Psoas muscle (tissue), 8 donors: Measurements from ENCODE around the gene TCHP. TPM values are rescaled to one million over a fixed set of nuclear protein-coding genes. Genes with fewer than 3 reads are reported as not detected.
A peak's percentile ranks its signal among the peaks of the same experiment; 100 is the strongest.

ENCODE experiments used
- ATAC-seq, 4 donors: fragments of 200-7000 bp; cut with Tn5 transposase; one replicate each; pipeline ENCODE4 v1.9.1; 2020; ENCODE audit warnings: moderate library complexity in 3 of 4, mild to moderate bottlenecking in 2 of 4
- DNase-seq, 2 donors: peaks; one replicate each; pipeline ENCODE4 v3.0.0-alpha.2; 2020
- H3K27ac ChIP-seq: fragments of 200-600 bp; one replicate; pipeline ENCODE4 v1.8.0; 2022
- H3K27me3 ChIP-seq, 3 donors: fragments of 200-600 bp in 1 of 3; one replicate each; pipeline versions ENCODE4 v1.6.1 to v1.8.0; 2013 to 2022; ENCODE audit warnings: low read length in 2 of 3, mild to moderate bottlenecking in 2 of 3, moderate library complexity in 1 of 3; ENCODE audit not compliant: insufficient read depth in 3 of 3
- H3K36me3 ChIP-seq, 2 donors: fragments of 200-600 bp in 1 of 2; one replicate each; pipeline versions ENCODE4 v1.6.1 to v1.8.0; 2013 to 2022; ENCODE audit warnings: low read depth in 1 of 2, mild to moderate bottlenecking in 1 of 2, moderate library complexity in 1 of 2; ENCODE audit not compliant: insufficient read depth in 1 of 2
- H3K4me1 ChIP-seq: fragments of 200-600 bp; one replicate; pipeline ENCODE4 v1.8.0; 2022
- H3K4me3 ChIP-seq: fragments of 200-600 bp; one replicate; pipeline ENCODE4 v1.8.0; 2022; ENCODE audit warnings: mild to moderate bottlenecking
- H3K9me3 ChIP-seq: fragments of 200-600 bp; one replicate; pipeline ENCODE4 v1.8.0; 2022
- CTCF ChIP-seq: fragments of 200-600 bp; IDR thresholded peaks from one replicate; pipeline ENCODE4 v1.8.0; 2022; ENCODE audit warnings: antibody characterized with exemption
- WGBS, 3 donors: extraction: QIAGEN DNeasy Blood & Tissue Kit; methylation state at CpG; one replicate each; pipeline versions ENCODE4 v1.1.6 to v1.1.7; 2013; 5-methylcytosine and 5-hydroxymethylcytosine counted together
- intact Hi-C, 2 donors: fragments of 100-400 bp; cut with DNase I; formaldehyde crosslinking; loops; one replicate each; pipeline versions ENCODE4 v1.11.0 to v1.14.2; 2022
- polyA plus RNA-seq, 3 donors: library from polyadenylated mRNA; stranded (reverse); fragments of 200-250 nt; gene quantifications; one replicate each; pipeline ENCODE4 v1.2.3, GENCODE V29; 2013
- total RNA-seq, 4 donors: library from RNA; stranded (reverse); fragmentation: NEBNext Ultra II Directional in 2 of 4; extraction: Animal tissue kit (Norgen Biotek cat#: 25700) in 2 of 4; gene quantifications; one replicate each; pipeline versions ENCODE4 v1.2.1 to v1.2.4, GENCODE V29; 2021 to 2023
- donor health status: healthy with polysubstance abuse.
- donor health status: DM: no; HTN: no; CAD: no; lungs with moderate emphysema.
- donor health status: Bipolar disorder and iron deficiency.
- donor health status: healthy.
- donor health status: DM: yes; HTN: yes; CAD: no.
- donor health status: DM: no; HTN: no; CAD: no.
- donor health status: DM: no; HTN: no; CAD: no.
- donor health status: DM: yes; HTN: yes; CAD: no.

The TCHP gene
- total and polyA plus RNA-seq, 7 donors: 4.5 to 14.8 (median 8.2) TPM

GRCh38 chr12:109873653-109874052, 26.4 kb upstream of the TCHP start:
- WGBS, 3 donors: 93 to 96% (median 95%) methylated on average over 6 of the region's 6 CpGs
- Histone ChIP-seq H3K27me3 (no peaks in the 10 kb centered on the region), H3K27ac (no peak overlapping the region), H3K4me3 (no peak overlapping the region), H3K9me3 (no peaks in the 10 kb centered on the region), H3K4me1 (peaks cover 5% of the 10 kb centered on the region), H3K36me3 (no peaks in the 10 kb centered on the region)
- ATAC-seq: no peak
- TF ChIP-seq CTCF: no peak
- no peak for DNase-seq
- intact Hi-C loops: no loop called here

DNA sequence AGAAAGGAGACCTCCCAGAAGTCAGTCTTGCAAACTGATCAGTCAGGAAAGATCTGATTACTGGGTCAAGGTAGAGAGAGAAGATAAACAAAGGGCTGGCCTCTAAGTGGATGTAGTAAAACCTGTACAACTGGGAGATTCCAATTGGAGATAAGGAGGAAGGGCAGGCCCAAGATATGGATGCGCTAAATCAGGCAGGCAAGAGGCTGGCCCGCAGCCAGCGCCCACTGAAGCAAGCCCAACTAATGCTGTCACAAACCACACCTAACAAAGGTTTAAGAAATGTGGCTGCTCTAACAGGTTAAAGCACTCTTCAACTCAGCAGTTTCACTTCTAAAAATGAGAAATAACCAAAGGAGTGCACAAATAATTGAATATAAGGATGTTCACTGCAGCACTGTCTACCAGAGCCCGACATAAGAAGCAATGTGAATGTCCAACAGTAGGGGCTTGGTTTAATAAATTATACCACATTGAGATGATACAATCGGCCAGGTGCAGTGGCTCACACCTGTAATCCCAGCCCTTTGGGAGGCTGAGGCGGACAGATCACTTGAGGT, 24.4 kb upstream of the TCHP start:
- 82 to 84% (median 83%) methylated on average over 6 of the region's 6 CpGs for WGBS, 3 donors
- no peak for TF ChIP-seq CTCF
- Histone ChIP-seq H3K36me3 (no peaks in the 10 kb centered on the region), H3K4me3 (no peak overlapping the region), H3K27me3 (no peaks in the 10 kb centered on the region), H3K4me1 (peaks cover 14% of the 10 kb centered on the region), H3K9me3 (no peaks in the 10 kb centered on the region), H3K27ac (no peak overlapping the region)
- ATAC-seq (no peak), DNase-seq (no peak)
- intact Hi-C loops: no loop called here

DNA sequence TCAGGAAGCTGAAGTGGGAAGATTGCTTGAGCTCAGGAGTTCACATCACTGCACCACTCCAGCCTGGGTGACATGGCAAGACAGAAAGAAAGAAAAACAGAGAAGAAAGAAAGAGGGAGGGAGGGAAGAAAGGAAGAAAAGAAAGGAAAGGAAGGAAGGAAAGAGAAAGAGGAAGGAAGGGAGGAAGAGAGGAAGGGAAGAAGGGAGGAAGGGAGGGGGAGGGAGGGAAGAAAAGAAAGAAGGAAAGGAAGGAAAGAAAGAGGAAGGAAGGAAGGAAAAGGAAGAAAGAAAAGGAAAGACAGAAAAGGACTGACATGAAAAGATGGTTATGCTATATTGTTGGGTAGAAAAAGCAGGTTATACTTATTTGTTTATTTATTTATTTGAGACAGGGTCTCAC, 23.7 kb upstream of the TCHP start:
- ATAC-seq: no peak
- H3K4me3 ChIP-seq: no peak overlapping the region
- no peak for TF ChIP-seq CTCF
- DNase-seq: no peak
- H3K9me3 ChIP-seq: no peaks in the 10 kb centered on the region
- H3K27me3 ChIP-seq: no peaks in the 10 kb centered on the region
- H3K36me3 ChIP-seq: no peaks in the 10 kb centered on the region
- H3K4me1 ChIP-seq: peaks cover 19% of the 10 kb centered on the region
- intact Hi-C loops: no loop called here
- H3K27ac ChIP-seq: no peak overlapping the region

- Histone ChIP-seq H3K27me3 (no peaks in the 10 kb centered on the region), H3K4me1 (peaks cover 19% of the 10 kb centered on the region), H3K4me3 (no peak overlapping the region), H3K36me3 (no peaks in the 10 kb centered on the region), H3K9me3 (no peaks in the 10 kb centered on the region), H3K27ac (no peak overlapping the region)
- DNase-seq (no peak), ATAC-seq (no peak)
- 64 to 70% (median 65%) methylated on average over 10 of the region's 10 CpGs for WGBS, 3 donors
- intact Hi-C loops: no loop called here
- no peak for TF ChIP-seq CTCF
These were observed 22.4 kb upstream of the TCHP start for GRCh38 chr12:109877504-109878246.

DNA sequence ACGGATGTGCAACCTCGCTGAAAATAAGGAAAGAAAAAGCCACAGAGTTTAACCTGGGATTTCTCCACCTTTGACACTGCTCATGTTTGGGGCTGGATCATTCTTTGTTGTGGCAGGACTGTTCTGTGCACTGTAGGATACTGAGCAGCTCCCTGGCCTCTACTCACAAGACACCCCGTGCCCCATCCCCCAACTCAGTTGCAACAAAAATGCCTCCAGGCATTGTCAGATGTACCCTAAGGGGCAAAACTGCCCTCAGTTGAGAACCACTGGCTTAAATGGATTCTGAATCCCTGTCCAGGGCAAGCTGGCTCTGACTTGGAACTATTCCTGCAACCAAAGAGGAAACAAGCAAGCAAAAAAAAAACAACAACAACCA, 21.8 kb upstream of the TCHP start:
- WGBS, 3 donors: 90 to 94% (median 92%) methylated on average over 3 of the region's 3 CpGs
- no peak overlapping the region for H3K27ac ChIP-seq
- intact Hi-C loops: no loop called here
- DNase-seq (no peak), ATAC-seq (no peak)
- TF ChIP-seq CTCF: no peak
- H3K36me3 ChIP-seq: no peaks in the 10 kb centered on the region
- peak overlapping the region; percentile 91 for H3K4me3 ChIP-seq
- no peaks in the 10 kb centered on the region for H3K9me3 ChIP-seq
- no peaks in the 10 kb centered on the region for H3K27me3 ChIP-seq
- peaks cover 19% of the 10 kb centered on the region for H3K4me1 ChIP-seq
